Keratinocyte (primary cell): ENCODE results near the gene GFAP. TPM values are rescaled to one million over a fixed set of nuclear protein-coding genes. Genes with fewer than 3 reads are reported as not detected.

ENCODE experiments used
- DNase-seq: peaks from one replicate; pipeline ENCODE4 v3.0.0-alpha.2; 2011; ENCODE audit warnings: low read depth, missing footprints, low spot score
- FAIRE-seq: peaks from 2 replicates; lab custom pipeline; 2011; peaks lifted over from hg19 to GRCh38; lab: Jason Lieb, UNC
- H2AFZ ChIP-seq: 2 replicates; pipeline ENCODE4 v1.6.0; 2012; ENCODE audit warnings: low read length, control low read depth, inconsistent platforms; ENCODE audit not compliant: control insufficient read depth
- H3K27ac ChIP-seq: 2 replicates; pipeline ENCODE4 v1.5.1; 2011; ENCODE audit warnings: low read length; ENCODE audit not compliant: control insufficient read depth, insufficient read depth
- H3K27me3 ChIP-seq: 3 replicates; pipeline ENCODE4 v1.6.0; 2011; ENCODE audit warnings: low read length; ENCODE audit not compliant: control insufficient read depth, insufficient read depth; ENCODE audit errors: extremely low read depth
- H3K36me3 ChIP-seq, 2 experiments: 2 replicates in 1 of 2; 3 replicates in 1 of 2; pipeline ENCODE4 v1.5.1; 2011; ENCODE audit warnings: low read length in 2 of 2, mild to moderate bottlenecking in 1 of 2; ENCODE audit not compliant: control insufficient read depth in 2 of 2, insufficient read depth in 2 of 2; ENCODE audit errors: extremely low read depth in 1 of 2
- H3K4me1 ChIP-seq: 3 replicates; pipeline ENCODE4 v1.5.1; 2011; ENCODE audit warnings: low read length; ENCODE audit not compliant: control insufficient read depth, insufficient read depth; ENCODE audit errors: extremely low read depth
- H3K4me2 ChIP-seq: 3 replicates; pipeline ENCODE4 v1.6.0; 2011; ENCODE audit warnings: low read depth, low read length; ENCODE audit not compliant: control insufficient read depth, insufficient read depth; ENCODE audit errors: extremely low read depth
- H3K4me3 ChIP-seq, 3 experiments: fragments of 200-600 bp in 1 of 3; sonication (generic) in 1 of 3; 2 replicates in 2 of 3; 3 replicates in 1 of 3; pipeline ENCODE4 v1.5.1; 2011 to 2016; ENCODE audit warnings: low read length in 3 of 3, mild to moderate bottlenecking in 3 of 3, control low read depth in 2 of 3, inconsistent platforms in 1 of 3, low read depth in 1 of 3, mixed read lengths in 1 of 3, mixed run types in 1 of 3, moderate library complexity in 1 of 3; ENCODE audit not compliant: control insufficient read depth in 2 of 3, insufficient read depth in 2 of 3; ENCODE audit errors: extremely low read depth in 1 of 3
- H3K79me2 ChIP-seq: 2 replicates; pipeline ENCODE4 v1.6.0; 2012; ENCODE audit warnings: low read length; ENCODE audit not compliant: control insufficient read depth, insufficient read depth
- H3K9ac ChIP-seq: 3 replicates; pipeline ENCODE4 v1.6.0; 2011; ENCODE audit warnings: low read length; ENCODE audit not compliant: control insufficient read depth, insufficient read depth; ENCODE audit errors: extremely low read depth
- H3K9me1 ChIP-seq: 3 replicates; pipeline ENCODE4 v1.6.0; 2011; ENCODE audit warnings: low read length; ENCODE audit not compliant: control insufficient read depth, insufficient read depth; ENCODE audit errors: extremely low read depth
- H3K9me3 ChIP-seq: 2 replicates; pipeline ENCODE4 v1.5.1; 2012; ENCODE audit warnings: low read depth, low read length; ENCODE audit not compliant: control insufficient read depth
- H4K20me1 ChIP-seq: 3 replicates; pipeline ENCODE4 v1.6.0; 2011; ENCODE audit warnings: low read length; ENCODE audit not compliant: control insufficient read depth, insufficient read depth; ENCODE audit errors: extremely low read depth
- CTCF ChIP-seq, 3 experiments: IDR thresholded peaks in 1 of 3; conservative IDR thresholded peaks in 1 of 3; optimal IDR thresholded peaks in 1 of 3; 2 replicates in 2 of 3; 3 replicates in 1 of 3; pipeline versions ENCODE3 to v1.5.1; 2011; ENCODE audit warnings: low read length in 3 of 3, mild to moderate bottlenecking in 3 of 3, moderate library complexity in 2 of 3, control low read depth in 1 of 3, inconsistent platforms in 1 of 3; ENCODE audit not compliant: insufficient read depth in 2 of 3; ENCODE audit errors: extremely low read depth in 1 of 3
- EZH2 ChIP-seq: IDR thresholded peaks from one replicate; pipeline ENCODE4 v1.6.1; 2012; ENCODE audit warnings: inconsistent platforms, mild to moderate bottlenecking, low read length, moderate library complexity
- dilution Hi-C: fragments of 300-500 bp; cut with MboI; formaldehyde crosslinking; loops from one replicate; pipeline ENCODE4 v1.7.0; 2020; ENCODE audit warnings: low sequenced_read_pairs; ENCODE audit not compliant: extremely low pct_ligation_motif_present
- polyA plus RNA-seq, 5 experiments: library from polyadenylated mRNA; depleted of rRNA in 3 of 5; stranded (reverse) in 3 of 5; stranded (forward) in 1 of 5; unstranded in 1 of 5; fragments of >200 nt; gene quantifications; 1 replicate in 1 of 5; 2 replicates in 3 of 5; 3 replicates in 1 of 5; pipeline versions ENCODE4 v1.2.1 to v1.2.3, GENCODE V29; 2011 to 2012; ENCODE audit warnings: missing spikeins in 2 of 5, low read depth in 1 of 5, low replicate concordance in 1 of 5

Gene GFAP
- polyA plus RNA-seq, 1 donor (not counting 4 experiments of a cell fraction or from before 2014, with no cell fraction given): 0.14 TPM

GRCh38 chr17:44952946-44953475 lies 37.7 kb upstream of the GFAP start:
- Histone ChIP-seq H4K20me1 (no peaks in the 10 kb centered on the region), H3K9me3 (no peaks in the 10 kb centered on the region), H2AFZ (no peak overlapping the region), H3K27ac (no peak overlapping the region), H3K9me1 (no peaks in the 10 kb centered on the region), H3K4me1 (peaks cover 4% of the 10 kb centered on the region), H3K27me3 (peaks cover 3% of the 10 kb centered on the region), H3K9ac (no peak overlapping the region), H3K36me3 (no peaks in the 10 kb centered on the region), H3K79me2 (no peaks in the 10 kb centered on the region), H3K4me2 (no peak overlapping the region), H3K4me3 (no peak overlapping the region)
- DNase-seq: no peak
- no peak for FAIRE-seq
- dilution Hi-C loops: no loop called here
- TF ChIP-seq CTCF (optimal IDR thresholded peaks at IDR 0.05 in 1 of 3, IDR thresholded peaks at IDR 0.05 in 1 of 3, conservative IDR thresholded peaks at IDR 0.05 in 1 of 3; ENCODE audit: extremely low read depth in 1 of 3, insufficient read depth in 2 of 3, low read length in 3 of 3): no peak
- TF ChIP-seq EZH2: no peak

GRCh38 chr17:44948315-44948795 lies 33.1 kb upstream of the GFAP start:
- dilution Hi-C loops: no loop called here
- Histone ChIP-seq H3K36me3 (no peaks in the 10 kb centered on the region), H3K9me1 (no peaks in the 10 kb centered on the region), H3K27me3 (no peaks in the 10 kb centered on the region), H3K4me2 (peak overlapping the region; percentile 75), H3K4me1 (peaks cover 8% of the 10 kb centered on the region), H3K79me2 (peaks cover 41% of the 10 kb centered on the region), H2AFZ (peak overlapping the region; percentile 38), H3K27ac (peak overlapping the region; percentile 40), H4K20me1 (no peaks in the 10 kb centered on the region), H3K9ac (peak overlapping the region; percentile 81), H3K9me3 (no peaks in the 10 kb centered on the region), H3K4me3 (peak overlapping the region; percentile 60 to 92 (median 86))
- DNase-seq (no peak), FAIRE-seq (no peak)
- TF ChIP-seq EZH2 (no peak), CTCF (optimal IDR thresholded peaks at IDR 0.05 in 1 of 3, IDR thresholded peaks at IDR 0.05 in 1 of 3, conservative IDR thresholded peaks at IDR 0.05 in 1 of 3; ENCODE audit: extremely low read depth in 1 of 3, insufficient read depth in 2 of 3, low read length in 3 of 3) (no peak)
